GM18907 (cell line): ENCODE data around the gene ERC2.
"Not testable (repeated sequence)": the region's sequence is repeated elsewhere in the genome, so short reads cannot be mapped to it uniquely, and the experiment has no call there.

Source experiments
- ATAC-seq: cut with Tn5 transposase; IDR thresholded peaks from one replicate; pipeline ENCODE4 v1.9.1; 2021; ENCODE audit warnings: mild to moderate bottlenecking, moderate library complexity; ENCODE audit not compliant: unreplicated experiment

Gene ERC2

GRCh38 chr3:55521738-55522421, 946.4 kb downstream of the ERC2 start:
- no peak for ATAC-seq

- ATAC-seq: no peak
These were observed 947.1 kb downstream of the ERC2 start for GRCh38 chr3:55521064-55521737.

GRCh38 chr3:55519019-55519418, 949.2 kb downstream of the ERC2 start:
- no peak for ATAC-seq

- ATAC-seq: no peak
These were observed 949.8 kb downstream of the ERC2 start for GRCh38 chr3:55518451-55518850.

GRCh38 chr3:55516392-55517030, 951.8 kb downstream of the ERC2 start:
- no peak for ATAC-seq

GRCh38 chr3:55515550-55516246, 952.6 kb downstream of the ERC2 start:
- ATAC-seq: no peak

- ATAC-seq: no peak
These were observed 953.3 kb downstream of the ERC2 start for GRCh38 chr3:55514962-55515361.

GRCh38 chr3:55512571-55513343, 955.5 kb downstream of the ERC2 start:
- ATAC-seq: no peak

- ATAC-seq: no peak
These were observed 956.2 kb downstream of the ERC2 start for GRCh38 chr3:55511895-55512570.

GRCh38 chr3:55508335-55508734, 959.9 kb downstream of the ERC2 start:
- no peak for ATAC-seq

- ATAC-seq: no peak
These were observed 960.5 kb downstream of the ERC2 start for GRCh38 chr3:55507808-55508207.

GRCh38 chr3:55505776-55506175, 962.5 kb downstream of the ERC2 start:
- ATAC-seq: no peak

GRCh38 chr3:55505102-55505501, 963.2 kb downstream of the ERC2 start:
- not testable (repeated sequence) for ATAC-seq

GRCh38 chr3:55501905-55502304, 966.4 kb downstream of the ERC2 start:
- no peak for ATAC-seq

- no peak for ATAC-seq
These were observed 967.5 kb downstream of the ERC2 start for GRCh38 chr3:55500555-55501330.

- no peak for ATAC-seq
These were observed 969.7 kb downstream of the ERC2 start for GRCh38 chr3:55498520-55498919.

- ATAC-seq: no peak
These were observed 971.0 kb downstream of the ERC2 start for GRCh38 chr3:55497250-55497649.

- no peak for ATAC-seq
These were observed 973.3 kb downstream of the ERC2 start for GRCh38 chr3:55494976-55495375.

GRCh38 chr3:55492976-55493375, 975.3 kb downstream of the ERC2 start:
- ATAC-seq: no peak
